ENCODE measurements around the gene MLLT10. TPM values are rescaled to one million over a fixed set of nuclear protein-coding genes. Genes with fewer than 3 reads are reported as not detected.

Gene MLLT10
- total RNA-seq, 1 experiment from 2014 or later = 45.2 TPM

DNA sequence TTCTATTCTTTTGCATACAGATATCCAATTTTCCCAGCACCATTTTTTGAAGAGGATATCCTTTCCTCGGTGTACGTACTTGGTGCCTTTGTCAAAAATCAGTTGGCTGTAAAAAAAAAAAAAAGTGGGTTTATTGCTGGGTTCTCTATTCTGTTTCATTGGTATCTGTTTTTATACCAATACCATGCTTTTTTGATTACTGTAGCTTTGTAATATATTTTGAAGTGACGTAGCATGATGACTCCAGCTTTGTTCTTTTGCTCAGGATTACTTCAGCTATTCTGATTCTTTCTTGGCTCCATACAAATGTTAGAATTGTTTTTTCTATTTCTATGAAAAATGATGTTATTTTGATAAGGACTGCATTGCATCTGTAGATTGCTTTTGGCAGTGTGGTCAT is 165.5 kb downstream of the MLLT10 start:
- H2AFZ ChIP-seq (ENCODE audit: low read depth, low read length, poor library complexity, severe bottlenecking) = no peak overlapping the region
- H3K27me3 ChIP-seq (ENCODE audit: insufficient read depth, low read length) = no peaks in the 10 kb centered on the region
- H3K9me2 ChIP-seq (ENCODE audit: insufficient read depth) = no peaks in the 10 kb centered on the region
- no peak overlapping the region for H3K9ac ChIP-seq (ENCODE audit: low read length)
- H3K27ac ChIP-seq (ENCODE audit: low read depth, low read length) = no peak overlapping the region
- DNase-seq (ENCODE audit: low read depth, low spot score) (no peak), ATAC-seq (no peak)
- H3K9me3 ChIP-seq (ENCODE audit: control insufficient read depth in 1 of 2, insufficient read depth in 1 of 2, low read depth in 1 of 2, low read length in 2 of 2) = peaks cover 0 to 10% of the 10 kb centered on the region in 2 experiments; a peak in 1 of 4 replicates
- intact Hi-C loops (cut with micrococcal nuclease) = no loop called here
- POLR2A ChIA-PET = no interaction called here
- TF ChIP-seq SRF (IDR thresholded peaks at IDR 0.05; ENCODE audit: low read depth) (no peak), RAD21 (IDR thresholded peaks at IDR 0.05; ENCODE audit: low read depth) (no peak), YY1 (IDR thresholded peaks at IDR 0.05; ENCODE audit: extremely low read depth, insufficient replicate concordance, low read depth, low read length) (no peak), REST (IDR thresholded peaks at IDR 0.05; ENCODE audit: low read depth) (no peak), POLR2A (IDR thresholded peaks at IDR 0.05; ENCODE audit: borderline replicate concordance, extremely low read depth, insufficient read depth, insufficient read length) (no peak), SIN3A (IDR thresholded peaks at IDR 0.05; ENCODE audit: low read depth) (no peak), ZNF274 (IDR thresholded peaks at IDR 0.05; ENCODE audit: low read depth, low read length) (no peak), SP1 (IDR thresholded peaks at IDR 0.05; ENCODE audit: low read depth) (no peak), EGR1 (IDR thresholded peaks at IDR 0.05; ENCODE audit: low read depth) (no peak)
- no peak overlapping the region for H3K4me2 ChIP-seq (ENCODE audit: low read length)
- peaks cover 84% of the 10 kb centered on the region for H3K79me2 ChIP-seq (ENCODE audit: insufficient read depth, low read length)
- RAD21 ChIA-PET (ENCODE audit: low non-redundant PET in 1 of 2, low total read pairs in 2 of 2, uncharacterized antibody in 2 of 2, unreplicated experiment in 2 of 2) = no interaction called here
- H4K20me1 ChIP-seq (ENCODE audit: insufficient read depth) = no peaks in the 10 kb centered on the region; the same call in 1 of the 2 replicates
- H3K4me3 ChIP-seq (replicated peaks in 1 of 2; ENCODE audit: low read depth in 1 of 2, low read length in 2 of 2) = no peak overlapping the region
- no peaks in the 10 kb centered on the region for H3K4me1 ChIP-seq (ENCODE audit: control insufficient read depth in 1 of 2, insufficient read depth in 2 of 2, low read length in 2 of 2)
- CTCF ChIA-PET = no interaction called here
- H3K36me3 ChIP-seq (ENCODE audit: control insufficient read depth in 1 of 2, insufficient read depth in 2 of 2, low read length in 2 of 2) = peaks cover 0 to 6% of the 10 kb centered on the region in 2 experiments; a peak in 1 of 4 replicates
- no TSS peak for BruUV-seq (replicated peaks)
